GM18507 (cell line): ENCODE results near the gene OVAAL.

Source experiments
- DNase-seq: peaks from one replicate; pipeline ENCODE4 v3.0.0; 2011; ENCODE audit warnings: low read depth; ENCODE audit not compliant: insufficient read length; ENCODE audit errors: extremely low spot score
- FAIRE-seq: peaks from 2 replicates; lab custom pipeline; 2011; peaks lifted over from hg19 to GRCh38; lab: Jason Lieb, UNC

The OVAAL gene

DNA sequence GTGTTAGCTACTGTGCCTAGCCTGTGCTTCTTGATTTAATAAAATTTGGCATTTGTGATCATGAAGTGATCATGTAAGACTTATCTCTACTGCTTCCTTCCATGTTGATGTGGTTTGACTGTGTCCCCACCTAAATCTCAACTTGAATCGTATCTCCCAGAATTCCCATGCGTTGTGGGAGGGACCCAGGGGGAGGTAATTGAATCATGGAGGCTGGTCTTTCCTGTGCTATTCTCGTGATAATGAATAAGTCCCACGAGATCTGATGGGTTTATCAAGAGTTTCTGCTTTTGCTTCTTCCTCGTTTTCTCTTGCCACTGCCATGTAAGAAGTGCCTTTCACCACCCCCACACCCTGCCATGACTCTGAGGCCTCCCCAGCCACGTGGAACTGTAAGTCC is at the start of gene OVAAL:
Gene OVAAL (plus strand): TSS at position 301 of the 400 bp plus-strand sequence.
- no peak for FAIRE-seq

DNA sequence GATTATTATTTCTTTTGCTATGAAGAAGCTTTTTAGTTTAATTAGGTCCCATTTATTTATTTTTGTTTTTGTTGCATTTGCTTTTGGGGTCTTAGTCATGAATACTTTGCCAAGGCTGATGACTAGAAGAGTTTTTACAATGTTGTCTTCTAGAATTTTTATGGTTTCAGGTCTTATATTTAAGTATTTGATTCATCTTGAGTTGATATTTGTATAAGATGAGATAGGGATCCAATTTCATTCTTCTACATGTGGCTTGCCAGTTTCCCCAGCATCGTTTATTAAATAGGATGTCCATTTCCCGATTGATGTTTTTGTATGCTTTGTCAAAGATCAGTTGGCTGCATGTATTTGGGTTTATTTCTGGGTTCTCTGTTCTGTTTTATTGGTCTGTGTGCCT is 47.9 kb upstream of the OVAAL start:
- DNase-seq (no peak), FAIRE-seq (no peak)

More for the DNA sequence above, at the start of gene OVAAL:
- DNase-seq: no peak

DNA sequence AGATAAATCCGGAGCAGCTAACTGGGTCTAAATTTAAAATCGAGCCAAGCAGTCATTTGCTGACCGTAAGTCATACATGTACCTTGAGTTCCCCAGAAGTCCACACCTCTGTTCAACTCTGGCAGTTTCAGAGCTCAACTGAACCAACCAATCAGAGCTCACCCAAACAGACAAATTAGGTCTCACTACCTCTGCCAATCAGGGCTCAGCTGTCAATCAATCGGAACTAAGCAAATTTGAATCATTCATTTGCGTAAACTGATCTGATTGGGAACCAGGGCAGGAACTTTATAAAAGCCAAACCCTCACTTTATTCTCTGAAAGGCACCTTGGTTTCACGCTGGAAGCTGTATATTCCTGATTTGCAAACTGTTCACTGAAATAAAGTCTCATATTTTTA is 45.2 kb upstream of the OVAAL start:
- DNase-seq (no peak), FAIRE-seq (no peak)

DNA sequence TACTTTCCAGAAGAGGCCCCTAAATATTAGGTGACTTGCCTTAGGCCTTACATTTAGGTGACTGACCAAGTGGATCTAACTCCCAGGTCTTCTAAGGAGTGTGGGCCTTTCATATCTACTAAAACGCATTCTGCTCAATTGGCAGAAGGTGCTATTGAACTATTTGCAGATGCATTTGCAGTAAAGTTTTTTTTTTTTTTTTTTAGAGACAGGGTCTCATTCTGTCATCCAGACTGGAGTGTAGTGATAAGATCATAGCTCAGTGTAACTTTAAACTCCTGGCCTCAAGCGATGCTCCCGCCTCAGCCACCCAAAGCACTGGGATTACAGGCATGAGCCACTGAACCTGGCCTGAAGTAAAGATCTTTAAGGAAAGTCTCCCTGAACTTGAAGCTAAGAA is 43.4 kb upstream of the OVAAL start:
- DNase-seq: no peak
- FAIRE-seq: no peak

DNA sequence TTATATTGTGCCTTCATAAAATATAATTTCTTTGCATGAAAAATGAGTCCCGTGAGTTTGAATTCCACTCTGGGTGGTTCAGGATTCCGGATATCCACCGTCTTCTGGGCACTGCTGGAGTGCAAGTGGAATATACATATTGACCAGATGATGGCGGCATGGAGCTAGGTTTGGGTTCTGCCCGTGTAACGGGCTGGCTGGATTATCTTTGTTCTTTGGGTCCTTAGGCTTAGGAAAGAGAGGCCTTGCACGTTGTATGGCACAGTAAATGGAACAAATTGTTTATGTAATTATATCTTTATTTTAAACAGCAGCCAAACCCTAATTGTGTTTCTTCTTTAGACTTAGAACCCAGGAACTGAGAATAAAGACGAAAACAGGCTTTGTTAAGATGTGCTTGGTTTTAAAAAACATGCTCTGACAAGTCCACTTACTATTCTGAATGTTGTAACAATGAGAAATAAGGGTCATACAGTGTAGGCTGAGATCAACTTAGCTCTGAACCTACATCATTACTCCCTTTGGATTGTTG is 42.8 kb upstream of the OVAAL start:
- peak; percentile 86 for FAIRE-seq
- peak; percentile 37 for DNase-seq

DNA sequence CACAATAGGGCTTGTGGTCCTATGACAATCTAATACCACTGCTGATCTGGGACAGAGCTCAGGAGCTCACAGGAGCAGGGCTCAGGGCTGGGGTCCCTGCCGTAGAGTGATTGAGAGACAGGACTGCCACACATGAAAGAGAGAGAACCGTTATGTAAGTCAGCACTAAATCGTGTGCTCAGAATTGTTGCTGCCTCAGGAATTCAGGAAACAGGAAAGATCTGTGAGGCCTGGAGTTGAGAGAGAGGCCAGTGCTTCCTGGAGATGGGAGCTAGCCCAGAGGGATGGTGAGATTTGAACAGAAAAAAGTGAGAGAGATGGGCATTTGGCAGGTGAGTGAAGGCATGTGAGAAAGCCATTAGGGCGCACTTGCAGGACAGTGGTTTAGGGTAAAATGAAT is 38.9 kb upstream of the OVAAL start:
- DNase-seq (no peak), FAIRE-seq (no peak)

DNA sequence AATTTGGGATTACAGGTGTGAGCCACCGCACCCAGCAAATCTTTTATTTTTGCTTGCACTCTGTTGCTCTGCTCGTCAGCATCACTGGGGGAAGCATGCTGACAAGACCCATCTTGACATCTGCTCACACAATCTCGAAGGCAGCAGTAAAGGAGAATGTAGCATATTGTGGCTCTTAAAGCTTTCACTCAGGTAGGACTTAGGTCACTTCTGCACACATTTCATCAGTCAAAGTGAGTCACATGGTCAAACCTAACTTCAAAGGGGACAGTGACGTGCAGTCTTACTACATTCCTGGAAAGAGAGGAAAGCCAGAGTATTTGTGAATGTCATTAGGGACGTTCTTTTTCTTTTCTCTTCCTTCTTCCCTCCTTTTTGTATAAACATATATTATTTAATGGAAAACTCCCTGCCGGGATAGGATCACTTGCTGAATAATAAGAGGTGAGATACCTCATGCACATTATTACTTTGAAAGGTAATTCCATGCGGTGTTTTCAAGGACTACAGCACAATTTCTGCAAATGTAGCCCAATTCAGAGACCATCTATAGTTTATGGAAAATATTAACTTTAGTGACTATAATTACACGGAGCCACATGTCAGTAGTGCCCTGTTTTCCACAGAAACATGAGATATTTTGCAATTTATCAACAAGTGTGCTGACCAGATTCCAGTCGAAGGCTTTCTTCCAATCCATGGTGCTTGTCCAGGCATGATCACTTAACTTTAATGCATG is 37.1 kb upstream of the OVAAL start:
- FAIRE-seq (no peak), DNase-seq (no peak)

DNA sequence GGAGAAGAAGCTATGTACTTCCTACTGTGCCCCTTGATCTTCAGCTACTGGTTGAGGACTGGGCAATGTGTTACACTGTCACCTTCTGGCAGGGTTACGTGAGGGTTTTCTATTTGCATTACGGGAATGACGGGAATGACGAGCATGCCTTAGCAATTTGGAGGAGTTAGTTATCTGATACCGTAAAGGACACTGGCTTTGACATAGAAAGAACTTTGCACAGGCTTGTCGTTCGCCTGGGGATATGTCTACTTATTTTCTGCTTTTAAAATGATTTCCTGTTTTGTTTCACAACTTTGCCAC is 36.6 kb upstream of the OVAAL start:
- FAIRE-seq (no peak), DNase-seq (no peak)

DNA sequence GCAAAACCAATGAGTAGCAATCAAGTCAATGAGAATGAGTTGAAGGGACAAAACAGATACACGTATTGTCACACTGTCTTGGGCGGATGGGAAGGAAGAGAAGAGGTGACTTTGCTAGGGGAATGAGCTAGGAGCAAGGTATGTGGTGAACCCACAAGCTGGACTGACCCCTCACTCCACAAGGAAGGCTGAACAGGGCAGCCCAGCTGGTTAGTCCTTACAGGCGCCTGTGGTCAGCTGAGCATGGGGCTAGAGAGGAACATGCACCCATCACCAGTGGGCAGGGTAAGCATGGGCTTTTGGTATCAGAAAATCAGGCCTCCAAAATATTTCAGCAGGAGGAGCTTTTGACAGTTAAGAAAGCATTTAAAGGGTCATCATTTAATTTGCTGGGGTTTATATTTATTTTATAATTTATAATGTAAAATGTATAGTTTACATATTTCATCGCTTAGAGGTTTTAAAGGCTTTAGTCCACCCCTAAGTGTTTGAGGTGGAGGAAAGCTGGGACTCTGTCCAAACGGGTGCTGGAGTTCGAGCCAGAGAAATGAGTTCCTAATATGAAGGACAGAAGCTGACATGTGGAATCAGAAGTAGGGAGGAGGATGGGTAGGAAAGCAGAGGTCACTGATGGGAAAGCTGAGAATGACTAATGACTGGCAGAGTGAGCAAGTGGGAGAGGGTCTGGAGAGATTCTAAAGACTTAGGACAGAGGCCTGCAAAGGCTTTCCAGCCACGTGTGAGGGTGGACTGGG is 34.4 kb upstream of the OVAAL start:
- DNase-seq (no peak), FAIRE-seq (no peak)

DNA sequence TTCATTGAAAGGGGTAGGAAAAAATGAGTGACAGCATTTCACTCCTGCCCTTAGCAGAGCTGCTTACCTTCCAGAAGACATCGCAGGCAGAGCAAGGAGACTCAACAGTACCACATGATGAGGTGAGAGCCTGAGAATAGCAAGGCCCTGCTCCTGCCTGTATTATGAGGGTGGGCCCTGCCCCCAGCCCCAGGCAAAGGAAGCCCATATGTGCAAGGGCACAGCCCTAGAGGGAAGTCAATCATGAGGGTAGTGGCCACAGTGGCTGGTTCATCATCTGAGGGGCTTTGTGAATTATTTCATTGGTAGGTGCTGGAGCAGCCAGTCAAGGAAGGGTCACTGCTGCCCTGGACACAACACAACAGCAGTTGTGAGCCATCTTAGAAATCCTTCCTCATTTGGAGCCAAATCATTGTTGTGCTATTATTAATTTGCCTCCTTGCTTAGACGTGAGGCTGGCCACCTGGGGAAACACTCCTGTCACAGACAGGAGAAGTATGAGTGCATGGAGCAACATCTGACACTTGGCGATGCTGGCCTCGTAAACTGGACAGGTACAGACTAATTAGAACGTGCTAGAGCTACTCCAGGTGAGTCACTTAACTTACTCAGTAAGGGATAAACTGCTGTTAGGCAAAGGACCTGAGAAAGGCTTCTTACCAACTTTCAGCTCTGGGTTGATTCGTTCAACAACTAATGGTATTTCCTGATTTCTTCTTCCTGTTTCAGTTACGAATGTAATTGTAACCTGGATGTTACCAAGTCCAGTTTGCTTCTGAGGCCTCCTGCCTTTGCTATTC is 33.6 kb upstream of the OVAAL start:
- FAIRE-seq: no peak
- no peak for DNase-seq

DNA sequence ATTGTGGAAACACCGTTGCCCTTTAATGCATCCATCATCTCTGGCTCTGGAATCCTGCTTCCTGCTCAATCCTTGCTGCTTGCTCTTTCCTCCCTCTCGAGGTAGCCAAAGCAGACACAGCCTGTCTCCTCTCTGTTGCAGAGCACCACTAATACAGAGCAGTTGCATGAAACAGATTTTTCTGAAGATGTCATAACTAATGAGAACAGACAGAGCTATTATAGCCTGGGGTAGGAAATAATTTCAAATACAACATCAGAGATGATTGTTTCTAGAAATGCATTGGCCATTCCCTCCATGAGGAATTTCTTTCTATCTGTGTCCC is 33.1 kb upstream of the OVAAL start:
- no peak for DNase-seq
- FAIRE-seq: no peak

DNA sequence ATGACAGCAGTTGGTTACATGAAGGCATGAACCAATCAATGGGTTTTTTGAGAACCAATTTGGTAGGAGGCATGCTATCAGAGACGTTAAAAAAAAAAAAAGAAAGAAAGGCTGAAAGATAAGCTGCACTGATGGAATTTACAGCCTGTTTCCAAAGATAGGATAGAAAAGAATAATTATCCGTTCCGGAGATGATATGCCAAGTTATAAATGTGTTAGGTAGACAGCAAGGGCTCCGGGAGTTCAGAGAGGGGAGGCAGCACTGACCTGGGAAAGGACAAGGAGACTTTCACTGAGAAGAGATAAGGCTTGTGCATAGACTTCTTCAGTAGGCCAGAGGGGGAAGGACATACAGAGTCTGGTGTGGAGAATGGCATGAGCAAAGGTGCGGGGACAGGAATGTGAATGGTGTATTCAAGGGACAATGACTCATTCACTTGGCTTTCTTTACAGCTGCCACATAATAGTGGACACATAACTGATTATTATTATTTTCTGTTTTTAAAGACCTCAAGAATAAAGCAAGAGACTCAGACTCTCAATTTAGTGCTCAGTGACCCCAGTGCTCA is 31.6 kb upstream of the OVAAL start:
- FAIRE-seq (no peak), DNase-seq (no peak)

DNA sequence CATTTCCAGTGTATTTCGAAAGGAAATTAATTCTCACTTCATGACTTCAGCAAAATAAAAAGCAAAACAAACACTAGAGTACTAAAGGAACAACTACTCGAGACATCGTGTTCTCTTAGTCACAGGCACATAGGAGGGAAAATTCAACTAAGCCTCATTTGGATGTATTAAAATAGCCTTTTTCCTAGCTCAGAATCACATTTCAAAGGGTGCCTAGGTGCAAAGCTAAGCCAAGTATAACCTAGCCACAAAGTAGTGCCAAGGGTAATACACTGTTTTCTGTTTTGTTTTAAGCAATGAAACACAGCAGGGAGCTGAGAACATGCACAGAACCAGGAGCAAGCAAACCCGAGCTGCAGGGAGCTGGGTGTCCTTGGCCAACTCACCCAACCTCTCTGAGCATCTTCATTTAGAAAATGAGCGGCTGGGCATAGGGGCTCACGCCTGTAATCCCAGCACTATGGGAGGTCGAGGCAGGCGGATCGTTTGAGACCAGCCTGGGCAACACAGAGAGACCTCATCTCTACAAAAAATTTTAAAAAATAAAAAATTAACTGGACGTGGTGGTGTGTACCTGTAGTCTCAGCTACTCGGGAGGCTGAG is 29.8 kb upstream of the OVAAL start:
- DNase-seq: no peak
- no peak for FAIRE-seq

DNA sequence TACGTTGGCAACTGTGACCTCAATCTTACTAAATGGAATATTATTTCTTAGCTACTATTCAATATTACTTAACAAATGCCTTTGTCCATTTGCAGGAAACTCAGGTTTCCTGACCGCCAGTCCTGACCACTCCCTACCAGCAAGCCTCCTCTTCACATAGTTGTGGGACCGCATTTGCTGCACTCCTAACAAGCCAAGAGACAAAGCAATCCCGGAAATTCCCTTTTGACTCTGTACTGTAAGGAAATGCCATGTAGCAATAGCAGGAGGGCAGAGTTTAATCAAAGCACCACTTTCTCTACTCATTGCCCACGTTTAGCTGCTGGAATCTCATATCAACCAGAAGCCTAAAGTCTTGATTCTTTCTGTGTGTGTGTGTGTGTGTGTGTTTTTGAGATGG is 28.3 kb upstream of the OVAAL start:
- FAIRE-seq (no peak), DNase-seq (no peak)

DNA sequence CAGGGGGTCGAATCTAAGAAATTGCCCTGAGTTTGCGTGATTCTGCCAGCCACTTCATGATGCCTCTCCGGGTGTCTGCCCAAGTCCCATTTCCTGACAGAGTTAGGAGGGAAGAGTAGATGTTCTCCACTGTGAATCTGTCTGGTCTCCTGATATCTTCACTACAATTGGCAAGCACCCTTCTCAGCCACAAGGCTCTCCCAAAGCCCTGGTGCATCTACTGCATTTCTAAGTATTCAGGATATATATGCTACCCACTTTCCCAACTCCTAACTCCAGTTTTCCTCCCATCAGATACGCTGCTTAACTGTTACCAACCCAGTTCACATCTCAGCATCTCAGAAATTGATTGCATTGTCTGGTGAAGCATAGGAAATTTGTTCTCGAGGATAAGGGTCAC is 25.9 kb upstream of the OVAAL start:
- no peak for DNase-seq
- FAIRE-seq: no peak

DNA sequence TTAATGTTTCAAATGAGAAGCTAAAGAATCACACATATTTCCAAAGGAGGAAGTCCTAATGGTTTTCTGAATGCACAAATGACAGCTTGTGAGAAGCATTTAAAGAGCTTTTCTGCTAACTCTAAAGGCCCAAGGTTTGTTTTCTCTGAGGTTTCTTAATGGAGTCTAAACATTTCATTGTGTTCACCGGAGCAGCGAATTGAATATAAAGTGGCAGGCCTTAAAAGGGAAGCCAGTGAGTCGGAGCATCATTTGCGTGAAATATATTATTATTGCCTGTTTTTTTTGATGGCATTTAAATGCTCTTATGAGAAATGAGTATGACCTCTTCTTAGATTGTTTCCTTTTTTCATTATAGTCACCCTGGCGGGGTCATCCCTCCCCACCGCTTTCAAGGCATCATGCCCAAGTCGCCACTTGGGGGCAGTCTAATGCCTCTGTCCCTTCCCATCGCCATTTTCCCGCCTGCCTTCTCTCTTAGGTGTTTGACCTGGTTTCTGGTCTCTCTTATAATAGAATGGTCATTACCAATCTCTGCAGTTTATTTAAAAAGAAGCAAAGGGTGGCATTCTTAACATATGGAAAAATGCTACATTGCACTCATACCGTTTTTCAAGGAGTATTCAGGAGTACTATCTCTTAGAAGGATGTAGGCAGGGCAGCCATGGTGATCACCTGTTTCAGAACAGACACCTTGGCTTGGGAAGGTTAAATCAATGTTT is 25.3 kb upstream of the OVAAL start:
- FAIRE-seq (peak; percentile 83), DNase-seq (peak; percentile 37)

DNA sequence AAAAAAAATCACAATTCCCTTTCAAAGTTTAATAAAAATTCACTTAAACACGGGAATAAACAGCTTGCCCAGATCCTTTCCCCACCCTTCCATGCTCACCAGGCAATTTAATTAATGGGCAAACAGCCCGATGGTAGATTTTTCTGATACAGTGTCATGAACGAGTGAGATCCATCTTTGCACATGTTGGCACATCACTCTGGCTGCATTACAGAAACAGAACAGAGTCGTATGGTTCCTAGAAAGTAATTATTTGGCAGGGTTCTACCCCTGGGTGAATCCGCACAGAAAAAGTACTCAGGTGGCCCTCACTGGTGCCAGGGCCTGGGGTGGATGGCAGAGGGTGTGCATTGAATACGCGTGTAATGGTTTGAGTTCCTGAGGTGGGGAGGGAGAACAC is 24.6 kb upstream of the OVAAL start:
- no peak for FAIRE-seq
- DNase-seq: no peak

DNA sequence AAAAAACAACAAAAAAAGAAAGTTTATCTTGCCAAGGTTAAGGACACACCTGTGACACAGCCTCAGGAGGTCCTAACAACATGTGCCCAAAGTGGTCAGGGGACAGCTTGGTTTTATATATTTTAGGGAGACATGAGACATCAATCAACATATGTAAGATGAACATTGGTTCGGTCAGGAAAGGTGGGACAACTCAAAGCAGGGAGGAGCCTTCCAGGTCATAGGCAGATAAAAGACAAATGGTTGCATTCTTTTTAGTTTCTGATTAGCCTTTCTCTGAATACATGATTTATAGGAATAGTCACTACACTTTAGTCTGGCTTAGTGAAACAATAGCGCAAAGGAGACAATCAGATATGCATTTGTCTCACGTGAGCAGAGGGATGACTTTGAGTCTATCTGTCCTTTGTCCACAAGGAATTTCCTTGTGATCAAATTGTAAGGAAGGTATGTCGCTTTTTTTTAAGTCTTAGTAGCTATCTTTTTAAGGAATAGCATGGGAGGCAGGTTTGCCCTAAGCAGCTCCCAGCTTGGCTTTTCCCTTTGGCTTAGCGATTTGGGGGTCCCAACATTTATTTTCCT is 23.3 kb upstream of the OVAAL start:
- no peak for FAIRE-seq

DNA sequence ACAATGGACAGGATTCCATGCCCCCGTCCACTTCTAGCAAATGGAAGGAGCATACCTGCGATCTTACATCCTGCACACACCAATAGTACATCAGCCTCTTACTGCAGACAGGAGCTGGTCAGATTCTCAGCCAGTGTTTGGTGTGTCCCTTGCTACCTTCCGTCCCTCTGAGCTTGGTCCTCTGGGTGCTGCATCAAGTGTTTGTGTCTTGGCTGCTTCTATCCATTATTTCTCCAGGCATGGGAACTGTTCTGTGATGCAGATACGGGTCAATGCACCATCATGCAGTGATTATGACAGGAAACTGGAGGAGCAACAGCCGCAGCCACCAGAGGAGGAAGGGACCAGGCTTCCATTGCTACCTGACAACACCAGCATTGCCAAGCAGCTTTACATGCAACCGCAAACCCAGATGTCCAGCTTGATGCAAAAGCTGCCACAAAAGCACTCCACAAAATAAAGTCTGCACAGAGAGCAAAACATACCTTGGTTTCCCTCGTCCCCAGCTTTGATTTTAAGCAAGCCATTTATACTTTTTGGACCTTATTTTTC is 21.9 kb upstream of the OVAAL start:
- DNase-seq (no peak), FAIRE-seq (no peak)

More for the DNA sequence above, 23.3 kb upstream of the OVAAL start:
- DNase-seq: no peak
